Transverse colon (tissue), 4 donors: Measurements from ENCODE around the gene ZNF443. TPM values are rescaled to one million over a fixed set of nuclear protein-coding genes. Genes with fewer than 3 reads are reported as not detected.
A peak's percentile ranks its signal among the peaks of the same experiment; 100 is the strongest.

Source experiments
- DNase-seq: peaks from one replicate; pipeline ENCODE4 v3.0.0-alpha.2; 2019
- H3K27ac ChIP-seq, 4 donors: fragments of 200-600 bp; sonication (generic); 2 replicates each; pipeline ENCODE4 v1.5.1; 2016 to 2018; ENCODE audit warnings: inconsistent platforms in 4 of 4
- H3K27me3 ChIP-seq: fragments of 200-600 bp; sonication (generic); 2 replicates; pipeline ENCODE4 v1.5.1; 2017; ENCODE audit warnings: inconsistent platforms
- H3K36me3 ChIP-seq, 4 donors: fragments of 200-600 bp; sonication (generic); 2 replicates each; pipeline ENCODE4 v1.5.1; 2017 to 2019; ENCODE audit warnings: inconsistent platforms in 4 of 4
- H3K4me1 ChIP-seq, 4 donors: fragments of 200-600 bp; sonication (generic); 2 replicates each; pipeline ENCODE4 v1.5.1; 2017 to 2020; ENCODE audit warnings: inconsistent platforms in 4 of 4
- H3K4me3 ChIP-seq, 4 donors: fragments of 200-600 bp; sonication (generic); 1 replicate in 1 of 4; 2 replicates in 3 of 4; pipeline versions ENCODE4 v1.5.1 to v1.6.1; 2017 to 2019; ENCODE audit warnings: inconsistent platforms in 4 of 4
- H3K9me3 ChIP-seq, 2 donors: fragments of 200-600 bp; sonication (generic); 2 replicates each; pipeline ENCODE4 v1.5.1; 2017 to 2019; ENCODE audit warnings: inconsistent platforms in 2 of 2
- CTCF ChIP-seq, 5 experiments: fragments of 200-600 bp in 3 of 5; fragments of 450-650 bp in 2 of 5; sonication (generic) in 3 of 5; IDR thresholded peaks; 1 replicate in 2 of 5; 2 replicates in 3 of 5; pipeline ENCODE4 v1.5.1; 2016 to 2017; ENCODE audit warnings: antibody characterized with exemption in 5 of 5, inconsistent platforms in 3 of 5, mild to moderate bottlenecking in 2 of 5, moderate library complexity in 1 of 5
- EP300 ChIP-seq: sonication (generic); formaldehyde crosslinking; IDR thresholded peaks from one replicate; pipeline ENCODE4 v1.6.1; 2017; ENCODE audit warnings: antibody characterized with exemption, low read depth
- POLR2A ChIP-seq: fragments of 450-650 bp; IDR thresholded peaks from one replicate; pipeline ENCODE4 v1.6.1; 2016; ENCODE audit warnings: antibody characterized with exemption, mild to moderate bottlenecking, moderate library complexity
- POLR2AphosphoS5 ChIP-seq, 3 donors: sonication (generic); formaldehyde crosslinking; IDR thresholded peaks; one replicate each; pipeline ENCODE4 v1.6.1; 2016; ENCODE audit warnings: antibody characterized with exemption in 3 of 3
- WGBS, 2 donors: methylation state at CpG; one replicate each; pipeline ENCODE4 v1.1.5; 2018; ENCODE audit warnings: low coverage in 1 of 2; 5-methylcytosine and 5-hydroxymethylcytosine counted together
- in situ Hi-C, 4 donors: fragments of 200-750 bp; cut with MboI; loops; one replicate each; pipeline versions ENCODE4 v1.15.0 to v1.15.1; 2017; ENCODE audit warnings: low sequenced_read_pairs in 3 of 4, low pct_ligation_motif_present in 1 of 4, low pct_unique_long_range_greater_than_20kb in 1 of 4
- intact Hi-C: fragments of 100-400 bp; cut with DNase I; formaldehyde crosslinking; loops from one replicate; pipeline ENCODE4 v1.15.1; 2023; ENCODE audit warnings: low total_unique reads
- total RNA-seq, 4 donors: library from RNA; depleted of rRNA; stranded (reverse); fragments of >200 nt; gene quantifications; one replicate each; pipeline ENCODE4 v1.1.0, GENCODE V29; 2016

Gene ZNF443
- total RNA-seq, 4 donors from 2014 or later, result 1.8 to 8.1 (median 7.0) TPM

DNA sequence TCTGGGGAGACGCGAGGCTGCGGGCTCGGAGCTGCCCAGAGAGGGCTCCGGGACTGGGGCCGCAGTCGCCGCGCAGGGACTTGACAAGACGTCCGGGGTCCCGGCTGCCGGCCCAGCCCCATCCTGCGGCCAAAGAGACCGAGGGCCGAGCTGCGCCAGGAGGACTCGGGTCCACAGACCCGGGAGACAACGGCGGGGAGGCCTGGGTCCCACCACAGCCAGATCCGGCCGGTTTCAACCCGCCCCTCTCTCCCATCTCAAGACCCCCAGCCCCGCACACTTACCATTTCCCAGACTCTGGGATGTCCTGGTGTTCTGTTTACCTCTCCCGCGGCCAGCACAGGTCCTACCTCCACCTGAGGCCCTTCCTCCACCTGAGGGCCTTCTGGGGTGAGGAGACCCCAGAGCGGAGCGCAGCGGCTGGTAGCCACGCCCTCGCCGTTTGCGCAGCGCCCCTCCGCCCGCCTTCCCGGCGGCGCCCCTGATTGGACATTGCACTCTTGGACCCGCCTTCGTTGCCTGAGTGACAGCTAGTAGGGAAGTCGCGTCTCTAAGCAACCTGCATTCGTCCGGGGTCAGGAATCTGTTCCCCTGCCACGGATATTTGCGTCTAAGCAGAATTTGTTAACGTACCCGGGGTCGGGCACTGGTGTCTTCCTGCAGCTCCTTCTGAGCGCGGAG, 43.7 kb upstream of the ZNF443 start, which contains the start of gene ZNF709:
Gene ZNF709 (minus strand): TSS at position 446 of the 681 bp plus-strand sequence. CDS start 159 bp downstream, at position 287.
- in situ Hi-C loops, result no loop called here
- Histone ChIP-seq H3K9me3 (no peaks in the 10 kb centered on the region), H3K36me3 (no peaks in the 10 kb centered on the region), H3K4me3 (peak within 1 kb of the TSS; percentile 61 to 95 (median 84)), H3K4me1 (peaks cover 0 to 23% (median 8%) of the 10 kb centered on the region in 4 donors), H3K27ac (peak within 1 kb of the TSS; percentile 76 to 80 (median 77)), H3K27me3 (no peaks in the 10 kb centered on the region)
- 1% methylated on average over 51 of the region's 53 CpGs; no CpG with 5 or more reads in 1 of the 2 donors for WGBS, 2 donors
- TF ChIP-seq CTCF (IDR thresholded peaks at IDR 0.05) (no peak), EP300 (no peak), POLR2A (peak; percentile 45), POLR2AphosphoS5 (IDR thresholded peaks at IDR 0.05) (peak in 2 of 3 donors; percentile 52 to 68)
- intact Hi-C loops, result no loop called here
- peak; percentile 93 for DNase-seq

DNA sequence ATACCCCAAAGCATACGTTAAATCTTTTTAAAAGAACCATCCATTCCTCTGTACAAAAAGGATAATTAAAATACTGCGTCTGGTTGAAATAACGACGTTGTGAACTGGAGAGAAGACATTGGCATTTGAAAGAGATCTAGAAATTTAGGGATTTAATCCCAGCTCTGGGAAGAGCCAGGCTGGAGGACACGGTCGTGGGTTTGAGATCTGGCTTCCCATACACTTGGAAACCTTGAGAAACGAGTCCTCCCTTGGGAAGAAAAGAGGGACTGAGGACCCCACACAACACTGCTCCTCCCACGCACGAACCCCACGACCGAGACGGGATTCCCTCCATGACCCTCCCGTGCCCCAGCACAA, 43.2 kb upstream of the ZNF443 start:
- intact Hi-C loops (no loop called here), in situ Hi-C loops (no loop called here)
- peaks cover 0 to 24% (median 8%) of the 10 kb centered on the region in 4 donors for H3K4me1 ChIP-seq

DNA sequence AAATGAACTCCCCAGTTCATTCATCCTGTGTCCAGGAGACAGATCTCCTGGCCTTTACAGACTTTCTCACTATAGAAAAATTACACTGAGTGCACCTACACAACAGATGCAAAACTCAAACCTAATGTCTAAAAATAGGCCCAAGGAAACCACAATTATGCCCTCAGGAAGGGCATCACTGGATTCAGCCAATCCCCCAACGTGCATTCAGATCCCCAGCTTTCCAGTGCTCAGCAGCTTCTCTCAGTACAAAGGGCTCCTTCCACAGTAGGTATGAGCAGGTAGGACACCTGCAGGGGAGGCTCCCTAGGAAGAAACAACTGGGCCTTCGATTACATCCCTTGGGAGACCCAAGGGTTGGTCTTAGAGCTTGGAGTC, 41.7 kb upstream of the ZNF443 start:
- no peak for DNase-seq
- TF ChIP-seq CTCF (IDR thresholded peaks at IDR 0.05) (no peak), POLR2AphosphoS5 (IDR thresholded peaks at IDR 0.05) (no peak), POLR2A (no peak), EP300 (no peak)
- Histone ChIP-seq H3K4me3 (no peak overlapping the region), H3K4me1 (peaks cover 0 to 31% (median 8%) of the 10 kb centered on the region in 4 donors), H3K9me3 (no peaks in the 10 kb centered on the region), H3K27me3 (no peaks in the 10 kb centered on the region), H3K36me3 (no peaks in the 10 kb centered on the region), H3K27ac (no peak overlapping the region)
- in situ Hi-C loops (no loop called here), intact Hi-C loops (no loop called here)
- 60 to 67% methylated on average over 1 to 2 of the region's 2 CpGs for WGBS, 2 donors

More for the DNA sequence above, 43.2 kb upstream of the ZNF443 start:
- H3K9me3 ChIP-seq, result no peaks in the 10 kb centered on the region
- peak overlapping the region; percentile 76 to 80 (median 77) for H3K27ac ChIP-seq
- WGBS, 2 donors, result 0 to 20% methylated on average over 1 to 13 of the region's 13 CpGs
- no peaks in the 10 kb centered on the region for H3K36me3 ChIP-seq
- H3K4me3 ChIP-seq, result peak overlapping the region; percentile 61 to 95 (median 84)
- DNase-seq, result no peak
- TF ChIP-seq POLR2A, result no peak
- TF ChIP-seq POLR2AphosphoS5 (IDR thresholded peaks at IDR 0.05), result no peak
- no peak for TF ChIP-seq EP300
- no peak for TF ChIP-seq CTCF (IDR thresholded peaks at IDR 0.05)
- H3K27me3 ChIP-seq, result no peaks in the 10 kb centered on the region

DNA sequence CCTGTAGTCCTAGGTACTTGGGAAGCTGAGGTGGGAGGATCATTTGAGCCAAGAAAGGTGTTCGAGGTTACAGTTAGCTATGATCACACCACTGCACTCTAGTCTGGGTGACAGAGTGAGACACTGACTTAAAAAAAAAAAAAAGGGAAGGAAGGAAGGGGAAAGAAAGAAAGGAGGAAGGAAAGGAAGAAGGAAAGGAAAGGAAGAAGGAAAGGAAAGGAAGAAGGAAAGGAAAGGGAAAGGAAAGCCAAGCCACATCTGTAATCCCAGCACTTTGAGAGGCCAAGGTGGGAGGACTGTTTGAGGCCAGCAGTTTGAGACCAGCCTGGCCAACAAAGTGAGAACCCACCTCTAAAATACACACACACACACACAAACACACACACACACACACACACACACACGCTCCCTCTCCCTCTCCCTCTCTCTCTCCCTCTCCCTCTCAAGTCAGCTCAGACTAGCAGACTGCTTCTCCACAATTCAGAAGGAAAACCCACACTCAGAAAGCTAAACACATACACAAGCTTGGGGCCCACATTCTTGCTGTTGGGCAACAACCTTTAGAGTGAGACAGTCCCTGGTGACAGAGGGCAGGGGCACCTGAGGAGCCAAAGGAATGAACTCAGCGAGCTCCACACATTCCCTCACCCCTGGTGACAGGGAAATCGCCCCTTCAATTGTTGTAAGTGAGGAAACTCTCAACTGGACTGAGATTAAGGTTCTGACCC, 41.1 kb upstream of the ZNF443 start:
- Histone ChIP-seq H3K9me3 (no peaks in the 10 kb centered on the region), H3K27me3 (no peaks in the 10 kb centered on the region), H3K27ac (no peak overlapping the region), H3K36me3 (no peaks in the 10 kb centered on the region), H3K4me1 (peaks cover 0 to 31% (median 8%) of the 10 kb centered on the region in 4 donors), H3K4me3 (no peak overlapping the region)
- in situ Hi-C loops, result no loop called here
- TF ChIP-seq POLR2AphosphoS5 (IDR thresholded peaks at IDR 0.05), result no peak
- TF ChIP-seq EP300, result no peak
- no peak for TF ChIP-seq CTCF (IDR thresholded peaks at IDR 0.05)
- no peak for TF ChIP-seq POLR2A
- intact Hi-C loops, result no loop called here
- WGBS, 2 donors, result 77 to 85% methylated on average over 1 to 4 of the region's 4 CpGs
- no peak for DNase-seq
